ENCODE measurements around the gene GFRAL.

GFRAL gene

DNA sequence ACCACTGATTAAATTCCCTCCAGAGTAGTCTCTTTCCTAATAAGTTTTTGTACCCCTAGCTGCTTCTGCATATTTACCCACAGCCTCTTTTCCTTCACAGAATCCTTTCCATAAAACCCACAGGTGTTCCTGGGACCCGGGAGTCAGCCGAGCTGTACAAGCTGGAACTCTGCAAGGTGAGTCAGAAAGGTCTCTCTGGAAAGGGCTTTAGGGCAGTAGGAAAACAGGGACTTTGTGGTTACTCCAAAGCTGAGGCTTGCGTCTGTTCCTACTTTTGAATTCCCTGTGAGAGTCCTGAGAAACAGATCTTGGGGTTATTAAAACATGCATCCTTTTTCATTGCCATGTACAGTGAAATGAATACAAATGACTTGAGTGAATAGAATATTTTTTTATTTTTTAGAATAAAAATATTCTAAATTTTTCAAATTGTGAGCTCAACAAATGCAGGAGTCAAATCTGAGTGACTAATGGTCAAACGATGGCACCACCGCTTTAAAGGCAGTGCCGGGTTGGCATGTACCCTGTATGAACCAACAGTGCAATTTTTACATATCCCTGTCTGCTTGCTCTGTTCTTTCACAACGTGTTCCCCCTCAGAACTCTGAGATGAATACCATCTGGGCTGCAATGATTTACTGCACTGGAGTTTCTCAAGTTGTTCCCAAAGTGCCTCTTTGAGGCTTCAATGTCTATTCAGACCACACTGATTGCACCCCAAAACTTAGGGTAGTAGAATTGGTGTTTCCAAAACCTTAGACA lies 78.4 kb downstream of the GFRAL start:
- H3F3A ChIP-seq (ENCODE audit: insufficient read depth, low read length), result no peaks in the 10 kb centered on the region
- H3K4me2 ChIP-seq (ENCODE audit: low read length), result no peak overlapping the region
- no peaks in the 10 kb centered on the region for H4K20me1 ChIP-seq (ENCODE audit: insufficient read depth, low read length)
- no peaks in the 10 kb centered on the region for H3K9me3 ChIP-seq (ENCODE audit: low read length)
- H2AFZ ChIP-seq (ENCODE audit: low read length), result no peak overlapping the region
- TF ChIP-seq EZH2 (IDR thresholded peaks at IDR 0.05; ENCODE audit: borderline replicate concordance, low read length), result no peak
- TF ChIP-seq, protein P1, sequence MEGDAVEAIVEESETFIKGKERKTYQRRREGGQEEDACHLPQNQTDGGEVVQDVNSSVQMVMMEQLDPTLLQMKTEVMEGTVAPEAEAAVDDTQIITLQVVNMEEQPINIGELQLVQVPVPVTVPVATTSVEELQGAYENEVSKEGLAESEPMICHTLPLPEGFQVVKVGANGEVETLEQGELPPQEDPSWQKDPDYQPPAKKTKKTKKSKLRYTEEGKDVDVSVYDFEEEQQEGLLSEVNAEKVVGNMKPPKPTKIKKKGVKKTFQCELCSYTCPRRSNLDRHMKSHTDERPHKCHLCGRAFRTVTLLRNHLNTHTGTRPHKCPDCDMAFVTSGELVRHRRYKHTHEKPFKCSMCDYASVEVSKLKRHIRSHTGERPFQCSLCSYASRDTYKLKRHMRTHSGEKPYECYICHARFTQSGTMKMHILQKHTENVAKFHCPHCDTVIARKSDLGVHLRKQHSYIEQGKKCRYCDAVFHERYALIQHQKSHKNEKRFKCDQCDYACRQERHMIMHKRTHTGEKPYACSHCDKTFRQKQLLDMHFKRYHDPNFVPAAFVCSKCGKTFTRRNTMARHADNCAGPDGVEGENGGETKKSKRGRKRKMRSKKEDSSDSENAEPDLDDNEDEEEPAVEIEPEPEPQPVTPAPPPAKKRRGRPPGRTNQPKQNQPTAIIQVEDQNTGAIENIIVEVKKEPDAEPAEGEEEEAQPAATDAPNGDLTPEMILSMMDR (IDR thresholded peaks at IDR 0.05; ENCODE audit: low read length), result no peak
- no peaks in the 10 kb centered on the region for H3K36me3 ChIP-seq (ENCODE audit: insufficient read depth, low read length)
- no peaks in the 10 kb centered on the region for H3K79me2 ChIP-seq (ENCODE audit: insufficient read depth, low read length)
- H3K27ac ChIP-seq (ENCODE audit: low read depth, low read length, poor library complexity, severe bottlenecking), result no peak overlapping the region
- H3K27me3 ChIP-seq (ENCODE audit: insufficient read depth, low read length), result no peaks in the 10 kb centered on the region
- no peaks in the 10 kb centered on the region for H3K4me1 ChIP-seq (ENCODE audit: insufficient read depth, low read length, severe bottlenecking)
- no peak overlapping the region for H3K9ac ChIP-seq (ENCODE audit: low read length)
- no peak overlapping the region for H3K4me3 ChIP-seq (ENCODE audit: low read depth, low read length, poor library complexity, severe bottlenecking)
- no peaks in the 10 kb centered on the region for H3K9me2 ChIP-seq (ENCODE audit: low read depth, low read length)

DNA sequence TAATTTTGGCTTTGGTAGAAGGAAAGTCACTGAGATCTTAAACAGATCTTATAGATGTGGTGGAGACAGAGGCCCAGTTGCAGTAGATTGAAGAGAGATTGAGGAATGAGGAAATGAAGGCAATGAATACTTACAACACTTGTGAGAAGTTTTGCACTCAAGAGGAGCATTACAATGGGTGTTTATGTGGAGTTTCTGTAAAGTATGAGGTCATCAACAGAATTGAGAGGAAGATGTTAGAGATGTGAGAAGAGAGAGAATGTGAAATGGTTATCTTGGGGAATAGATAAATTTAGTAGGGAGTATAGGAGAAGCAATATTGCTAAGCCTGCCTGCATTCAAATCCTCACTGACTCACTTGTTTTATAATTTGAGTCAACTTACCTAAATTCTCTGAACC lies 83.4 kb downstream of the GFRAL start:
- Histone ChIP-seq H3K36me3 (ENCODE audit: insufficient read depth, low read length) (no peaks in the 10 kb centered on the region), H3K9me2 (ENCODE audit: low read depth, low read length) (no peaks in the 10 kb centered on the region), H3K27me3 (ENCODE audit: insufficient read depth, low read length) (no peaks in the 10 kb centered on the region), H3K27ac (ENCODE audit: low read depth, low read length, poor library complexity, severe bottlenecking) (no peak overlapping the region), H3K4me1 (ENCODE audit: insufficient read depth, low read length, severe bottlenecking) (no peaks in the 10 kb centered on the region), H3K9me3 (ENCODE audit: low read length) (no peaks in the 10 kb centered on the region), H3F3A (ENCODE audit: insufficient read depth, low read length) (no peaks in the 10 kb centered on the region), H3K79me2 (ENCODE audit: insufficient read depth, low read length) (no peaks in the 10 kb centered on the region), H3K4me3 (ENCODE audit: low read depth, low read length, poor library complexity, severe bottlenecking) (no peak overlapping the region), H3K9ac (ENCODE audit: low read length) (no peak overlapping the region), H4K20me1 (ENCODE audit: insufficient read depth, low read length) (no peaks in the 10 kb centered on the region), H2AFZ (ENCODE audit: low read length) (no peak overlapping the region), H3K4me2 (ENCODE audit: low read length) (no peak overlapping the region)
- no peak for TF ChIP-seq EZH2 (IDR thresholded peaks at IDR 0.05; ENCODE audit: borderline replicate concordance, low read length)
- TF ChIP-seq, protein P1 (IDR thresholded peaks at IDR 0.05; ENCODE audit: low read length), result no peak

DNA sequence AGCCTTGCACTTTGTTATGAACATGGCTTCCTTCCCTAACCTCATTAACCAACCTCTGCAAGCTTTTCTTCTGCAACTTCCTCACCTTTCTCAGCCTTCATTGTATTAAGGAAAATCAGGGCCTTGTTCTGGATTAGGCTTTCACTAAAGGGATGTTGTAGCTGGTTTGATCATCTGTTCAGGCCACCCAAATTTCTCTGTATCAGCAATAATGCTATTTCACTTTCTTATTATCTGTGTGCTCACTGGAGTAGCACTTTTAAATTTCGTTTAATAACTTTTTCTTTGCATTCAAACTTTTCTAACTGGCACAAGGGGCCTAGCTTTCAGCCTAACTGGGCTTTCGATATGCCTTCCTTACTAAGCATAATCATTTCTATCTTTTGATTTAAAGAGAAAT lies 96.7 kb downstream of the GFRAL start:
- no peaks in the 10 kb centered on the region for H3K9me2 ChIP-seq (ENCODE audit: low read depth, low read length)
- no peak overlapping the region for H3K4me3 ChIP-seq (ENCODE audit: low read depth, low read length, poor library complexity, severe bottlenecking)
- no peaks in the 10 kb centered on the region for H3K36me3 ChIP-seq (ENCODE audit: insufficient read depth, low read length)
- H3K27ac ChIP-seq (ENCODE audit: low read depth, low read length, poor library complexity, severe bottlenecking), result no peak overlapping the region
- no peak overlapping the region for H3K4me2 ChIP-seq (ENCODE audit: low read length)
- no peaks in the 10 kb centered on the region for H3F3A ChIP-seq (ENCODE audit: insufficient read depth, low read length)
- H3K9ac ChIP-seq (ENCODE audit: low read length), result no peak overlapping the region
- H2AFZ ChIP-seq (ENCODE audit: low read length), result no peak overlapping the region
- H4K20me1 ChIP-seq (ENCODE audit: insufficient read depth, low read length), result no peaks in the 10 kb centered on the region
- no peaks in the 10 kb centered on the region for H3K27me3 ChIP-seq (ENCODE audit: insufficient read depth, low read length)
- TF ChIP-seq EZH2 (IDR thresholded peaks at IDR 0.05; ENCODE audit: borderline replicate concordance, low read length), result no peak
- TF ChIP-seq, protein P1 (IDR thresholded peaks at IDR 0.05; ENCODE audit: low read length), result no peak
- no peaks in the 10 kb centered on the region for H3K4me1 ChIP-seq (ENCODE audit: insufficient read depth, low read length, severe bottlenecking)
- no peaks in the 10 kb centered on the region for H3K79me2 ChIP-seq (ENCODE audit: insufficient read depth, low read length)
- H3K9me3 ChIP-seq (ENCODE audit: low read length), result no peaks in the 10 kb centered on the region
